ENCODE data around the gene CDK5. TPM values are rescaled to one million over a fixed set of nuclear protein-coding genes. Genes with fewer than 3 reads are reported as not detected.

CDK5 gene
- total and polyA plus RNA-seq, 2 of the 13 experiments (the other 11 are each of a cell fraction or from before 2014, with no cell fraction given), result 16.4 to 21.3 TPM

DNA sequence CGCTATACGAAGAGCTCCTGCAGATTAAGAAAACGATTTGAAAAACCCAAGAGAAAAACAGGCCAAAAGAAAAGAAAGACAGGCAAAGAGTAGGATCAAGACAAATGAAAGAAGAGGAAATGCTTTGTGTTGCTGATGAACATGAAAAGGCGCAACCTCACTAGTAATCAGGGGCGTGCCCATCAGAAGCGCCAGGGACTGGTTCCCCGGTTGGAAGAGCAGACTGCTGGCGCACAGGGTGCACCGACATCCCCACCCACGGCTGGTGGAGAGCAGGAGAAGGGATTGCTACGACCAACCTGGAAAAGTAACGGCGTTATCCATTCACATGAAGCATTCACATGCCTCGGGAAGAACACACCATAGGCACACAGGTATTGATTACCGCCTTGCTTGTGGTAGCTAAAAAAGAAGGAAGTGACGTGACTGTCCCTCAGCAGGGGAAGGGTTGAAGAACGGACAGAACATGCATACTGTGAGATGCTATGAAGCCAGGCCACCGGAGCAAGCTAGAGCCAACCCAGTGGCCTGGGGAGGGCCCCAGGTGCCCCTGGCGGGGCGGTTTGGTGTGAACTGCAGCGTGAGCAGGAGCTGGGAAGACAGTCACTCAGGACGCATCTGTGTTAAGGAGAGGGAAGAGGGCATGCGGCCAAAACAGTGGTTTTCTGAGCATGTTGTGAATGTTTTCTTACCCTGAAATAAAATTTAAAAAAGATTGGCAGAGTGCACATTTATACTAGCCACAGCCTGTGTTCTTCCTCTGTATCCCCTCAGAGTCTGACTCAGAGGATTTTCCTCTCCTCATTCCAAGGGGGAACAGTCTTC, 46.9 kb upstream of the CDK5 start (continued):
- TF ChIP-seq, protein P1, sequence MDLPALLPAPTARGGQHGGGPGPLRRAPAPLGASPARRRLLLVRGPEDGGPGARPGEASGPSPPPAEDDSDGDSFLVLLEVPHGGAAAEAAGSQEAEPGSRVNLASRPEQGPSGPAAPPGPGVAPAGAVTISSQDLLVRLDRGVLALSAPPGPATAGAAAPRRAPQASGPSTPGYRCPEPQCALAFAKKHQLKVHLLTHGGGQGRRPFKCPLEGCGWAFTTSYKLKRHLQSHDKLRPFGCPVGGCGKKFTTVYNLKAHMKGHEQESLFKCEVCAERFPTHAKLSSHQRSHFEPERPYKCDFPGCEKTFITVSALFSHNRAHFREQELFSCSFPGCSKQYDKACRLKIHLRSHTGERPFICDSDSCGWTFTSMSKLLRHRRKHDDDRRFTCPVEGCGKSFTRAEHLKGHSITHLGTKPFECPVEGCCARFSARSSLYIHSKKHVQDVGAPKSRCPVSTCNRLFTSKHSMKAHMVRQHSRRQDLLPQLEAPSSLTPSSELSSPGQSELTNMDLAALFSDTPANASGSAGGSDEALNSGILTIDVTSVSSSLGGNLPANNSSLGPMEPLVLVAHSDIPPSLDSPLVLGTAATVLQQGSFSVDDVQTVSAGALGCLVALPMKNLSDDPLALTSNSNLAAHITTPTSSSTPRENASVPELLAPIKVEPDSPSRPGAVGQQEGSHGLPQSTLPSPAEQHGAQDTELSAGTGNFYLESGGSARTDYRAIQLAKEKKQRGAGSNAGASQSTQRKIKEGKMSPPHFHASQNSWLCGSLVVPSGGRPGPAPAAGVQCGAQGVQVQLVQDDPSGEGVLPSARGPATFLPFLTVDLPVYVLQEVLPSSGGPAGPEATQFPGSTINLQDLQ (CRISPR knock-in tag; IDR thresholded peaks at IDR 0.05), result no peak
- TF ChIP-seq, protein P2, sequence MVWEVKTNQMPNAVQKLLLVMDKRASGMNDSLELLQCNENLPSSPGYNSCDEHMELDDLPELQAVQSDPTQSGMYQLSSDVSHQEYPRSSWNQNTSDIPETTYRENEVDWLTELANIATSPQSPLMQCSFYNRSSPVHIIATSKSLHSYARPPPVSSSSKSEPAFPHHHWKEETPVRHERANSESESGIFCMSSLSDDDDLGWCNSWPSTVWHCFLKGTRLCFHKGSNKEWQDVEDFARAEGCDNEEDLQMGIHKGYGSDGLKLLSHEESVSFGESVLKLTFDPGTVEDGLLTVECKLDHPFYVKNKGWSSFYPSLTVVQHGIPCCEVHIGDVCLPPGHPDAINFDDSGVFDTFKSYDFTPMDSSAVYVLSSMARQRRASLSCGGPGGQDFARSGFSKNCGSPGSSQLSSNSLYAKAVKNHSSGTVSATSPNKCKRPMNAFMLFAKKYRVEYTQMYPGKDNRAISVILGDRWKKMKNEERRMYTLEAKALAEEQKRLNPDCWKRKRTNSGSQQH (CRISPR knock-in tag; IDR thresholded peaks at IDR 0.05; ENCODE audit: low read depth), result no peak
- no peak for TF ChIP-seq ARNTL (CRISPR knock-in tag; IDR thresholded peaks at IDR 0.05)

DNA sequence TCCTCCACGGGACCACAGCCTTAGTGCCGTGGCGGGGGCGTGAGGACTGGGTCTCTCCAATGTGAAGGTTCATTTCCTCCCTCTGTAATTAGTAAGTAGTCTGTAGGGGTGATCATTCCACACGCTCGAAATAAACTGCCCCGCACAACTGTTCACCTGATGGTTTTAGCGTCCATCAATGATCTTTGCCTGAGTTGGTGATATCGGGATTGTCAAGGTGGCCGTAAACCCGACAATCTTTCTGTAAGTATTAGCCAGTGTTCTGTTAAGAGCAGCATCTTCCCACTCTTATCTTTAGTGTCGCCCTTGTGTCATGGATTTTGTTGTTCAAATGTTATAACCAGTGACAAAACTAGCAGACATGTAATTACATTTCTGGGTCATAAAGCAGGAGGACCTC, 46.3 kb upstream of the CDK5 start:
- ChIA-PET POLR2A (no interaction called here), CTCF (ENCODE audit: low intra/inter-chr PET ratio, low total read pairs) (no interaction called here)
- no peaks in the 10 kb centered on the region for H3K27me3 ChIP-seq (ENCODE audit: control insufficient read depth in 1 of 2, insufficient read depth in 2 of 2, low read length in 2 of 2)
- in situ Hi-C loops (cut with HindIII; ENCODE audit: extremely low pct_ligation_motif_present, low pct_unique_long_range_greater_than_20kb) (no loop called here), intact Hi-C loops (cut with micrococcal nuclease; ENCODE audit: unreplicated experiment) (loop anchor here (1.0 kb wide), 1 partner anchor 24 kb away; no protein-coding TSS in a partner anchor)
- H3K4me3 ChIP-seq (replicated peaks in 1 of 3; ENCODE audit: insufficient read depth in 1 of 3, low read depth in 2 of 3, low read length in 3 of 3), result no peak overlapping the region
- BruUV-seq (replicated peaks), result no TSS peak
- ATAC-seq (no peak), DNase-seq (ENCODE audit: low spot score) (no peak), FAIRE-seq (no peak)
- H3K27ac ChIP-seq (ENCODE audit: extremely low read length, insufficient read depth, low read length), result no peak overlapping the region
- no peak overlapping the region for H3K9ac ChIP-seq (ENCODE audit: insufficient read depth, low read depth, low read length)
- H3K36me3 ChIP-seq (replicated peaks in 1 of 2; ENCODE audit: control insufficient read depth in 1 of 2, insufficient read depth in 2 of 2, low read length in 2 of 2), result peaks cover 7 to 21% of the 10 kb centered on the region in 2 experiments; a peak in 3 of 5 replicates
- no peak overlapping the region for H2AFZ ChIP-seq (ENCODE audit: low read length)
- peaks cover 11% of the 10 kb centered on the region for H3K4me1 ChIP-seq (ENCODE audit: insufficient read depth, low read length)
- peaks cover 53% of the 10 kb centered on the region for H3K79me2 ChIP-seq (ENCODE audit: insufficient read depth, low read length)
- H4K20me1 ChIP-seq (ENCODE audit: insufficient read depth, low read length), result peaks cover 31% of the 10 kb centered on the region
- H3K9me3 ChIP-seq (ENCODE audit: low read length), result no peaks in the 10 kb centered on the region
- WGBS (ENCODE audit: low lambda C conversion rate), result over 99% methylated on average over 10 of the region's 12 CpGs
- no peak overlapping the region for H3K4me2 ChIP-seq (ENCODE audit: low read depth, low read length)
- TF ChIP-seq ZNF20 (CRISPR knock-in tag; IDR thresholded peaks at IDR 0.05), result no peak
- no peak for TF ChIP-seq GFI1 (CRISPR knock-in tag; IDR thresholded peaks at IDR 0.05; ENCODE audit: borderline replicate concordance)
- TF ChIP-seq, protein P3, sequence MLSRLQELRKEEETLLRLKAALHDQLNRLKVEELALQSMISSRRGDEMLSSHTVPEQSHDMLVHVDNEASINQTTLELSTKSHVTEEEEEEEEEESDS (CRISPR knock-in tag; IDR thresholded peaks at IDR 0.05; ENCODE audit: borderline replicate concordance), result no peak
- TF ChIP-seq FLYWCH1 (CRISPR knock-in tag; IDR thresholded peaks at IDR 0.05), result no peak
- no peak for TF ChIP-seq HNRNPK (IDR thresholded peaks at IDR 0.05; ENCODE audit: low read depth, low read length, poor library complexity, severe bottlenecking)
- TF ChIP-seq, protein P4, sequence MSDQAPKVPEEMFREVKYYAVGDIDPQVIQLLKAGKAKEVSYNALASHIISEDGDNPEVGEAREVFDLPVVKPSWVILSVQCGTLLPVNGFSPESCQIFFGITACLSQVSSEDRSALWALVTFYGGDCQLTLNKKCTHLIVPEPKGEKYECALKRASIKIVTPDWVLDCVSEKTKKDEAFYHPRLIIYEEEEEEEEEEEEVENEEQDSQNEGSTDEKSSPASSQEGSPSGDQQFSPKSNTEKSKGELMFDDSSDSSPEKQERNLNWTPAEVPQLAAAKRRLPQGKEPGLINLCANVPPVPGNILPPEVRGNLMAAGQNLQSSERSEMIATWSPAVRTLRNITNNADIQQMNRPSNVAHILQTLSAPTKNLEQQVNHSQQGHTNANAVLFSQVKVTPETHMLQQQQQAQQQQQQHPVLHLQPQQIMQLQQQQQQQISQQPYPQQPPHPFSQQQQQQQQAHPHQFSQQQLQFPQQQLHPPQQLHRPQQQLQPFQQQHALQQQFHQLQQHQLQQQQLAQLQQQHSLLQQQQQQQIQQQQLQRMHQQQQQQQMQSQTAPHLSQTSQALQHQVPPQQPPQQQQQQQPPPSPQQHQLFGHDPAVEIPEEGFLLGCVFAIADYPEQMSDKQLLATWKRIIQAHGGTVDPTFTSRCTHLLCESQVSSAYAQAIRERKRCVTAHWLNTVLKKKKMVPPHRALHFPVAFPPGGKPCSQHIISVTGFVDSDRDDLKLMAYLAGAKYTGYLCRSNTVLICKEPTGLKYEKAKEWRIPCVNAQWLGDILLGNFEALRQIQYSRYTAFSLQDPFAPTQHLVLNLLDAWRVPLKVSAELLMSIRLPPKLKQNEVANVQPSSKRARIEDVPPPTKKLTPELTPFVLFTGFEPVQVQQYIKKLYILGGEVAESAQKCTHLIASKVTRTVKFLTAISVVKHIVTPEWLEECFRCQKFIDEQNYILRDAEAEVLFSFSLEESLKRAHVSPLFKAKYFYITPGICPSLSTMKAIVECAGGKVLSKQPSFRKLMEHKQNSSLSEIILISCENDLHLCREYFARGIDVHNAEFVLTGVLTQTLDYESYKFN (CRISPR knock-in tag; conservative IDR thresholded peaks at IDR 0.05), result no peak
- TF ChIP-seq, protein P5, sequence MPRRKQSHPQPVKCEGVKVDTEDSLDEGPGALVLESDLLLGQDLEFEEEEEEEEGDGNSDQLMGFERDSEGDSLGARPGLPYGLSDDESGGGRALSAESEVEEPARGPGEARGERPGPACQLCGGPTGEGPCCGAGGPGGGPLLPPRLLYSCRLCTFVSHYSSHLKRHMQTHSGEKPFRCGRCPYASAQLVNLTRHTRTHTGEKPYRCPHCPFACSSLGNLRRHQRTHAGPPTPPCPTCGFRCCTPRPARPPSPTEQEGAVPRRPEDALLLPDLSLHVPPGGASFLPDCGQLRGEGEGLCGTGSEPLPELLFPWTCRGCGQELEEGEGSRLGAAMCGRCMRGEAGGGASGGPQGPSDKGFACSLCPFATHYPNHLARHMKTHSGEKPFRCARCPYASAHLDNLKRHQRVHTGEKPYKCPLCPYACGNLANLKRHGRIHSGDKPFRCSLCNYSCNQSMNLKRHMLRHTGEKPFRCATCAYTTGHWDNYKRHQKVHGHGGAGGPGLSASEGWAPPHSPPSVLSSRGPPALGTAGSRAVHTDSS (CRISPR knock-in tag; conservative IDR thresholded peaks at IDR 0.05), result no peak
- TF ChIP-seq HNF4G (IDR thresholded peaks at IDR 0.05; ENCODE audit: borderline replicate concordance, low read depth, low read length), result no peak
- no peak for TF ChIP-seq HNF4G (CRISPR knock-in tag; IDR thresholded peaks at IDR 0.05; ENCODE audit: borderline replicate concordance, low read depth)

Measured in HepG2 (cell line).